Measurements from ENCODE around the gene HSPA12A. TPM values are rescaled to one million over a fixed set of nuclear protein-coding genes. Genes with fewer than 3 reads are reported as not detected.

Gene HSPA12A
- total RNA-seq, 1 donor from 2014 or later = 20.8 TPM

GRCh38 chr10:116660860-116661259, 81.5 kb downstream of the HSPA12A start:
- intact Hi-C loops (cut with DNase I) = no loop called here
- ATAC-seq (no peak), DNase-seq (ENCODE audit: missing footprints) (no peak)

- no peak for DNase-seq (ENCODE audit: missing footprints)
- intact Hi-C loops (cut with DNase I) = no loop called here
- ATAC-seq = no peak
Measured at GRCh38 chr10:116659049-116659670, 83.2 kb downstream of the HSPA12A start.

GRCh38 chr10:116657863-116658551, 84.4 kb downstream of the HSPA12A start:
- ATAC-seq (no peak), DNase-seq (ENCODE audit: missing footprints) (no peak)
- intact Hi-C loops (cut with DNase I) = no loop called here

GRCh38 chr10:116656044-116656443, 86.3 kb downstream of the HSPA12A start:
- intact Hi-C loops (cut with DNase I) = no loop called here
- ATAC-seq (no peak), DNase-seq (ENCODE audit: missing footprints) (no peak)

GRCh38 chr10:116655568-116655967, 86.8 kb downstream of the HSPA12A start:
- DNase-seq (ENCODE audit: missing footprints) = no peak
- ATAC-seq = no peak
- intact Hi-C loops (cut with DNase I) = no loop called here

- intact Hi-C loops (cut with DNase I) = no loop called here
- DNase-seq (ENCODE audit: missing footprints) = no peak
- ATAC-seq = no peak
Measured at GRCh38 chr10:116654816-116655215, 87.5 kb downstream of the HSPA12A start.

GRCh38 chr10:116653885-116654284, 88.5 kb downstream of the HSPA12A start:
- ATAC-seq (no peak), DNase-seq (ENCODE audit: missing footprints) (no peak)
- intact Hi-C loops (cut with DNase I) = no loop called here

- ATAC-seq (no peak), DNase-seq (ENCODE audit: missing footprints) (no peak)
- intact Hi-C loops (cut with DNase I) = no loop called here
Measured at GRCh38 chr10:116648903-116649302, 93.5 kb downstream of the HSPA12A start.

- no peak for ATAC-seq
- intact Hi-C loops (cut with DNase I) = no loop called here
- DNase-seq (ENCODE audit: missing footprints) = no peak
Measured at GRCh38 chr10:116646502-116646901, 95.9 kb downstream of the HSPA12A start.

- intact Hi-C loops (cut with DNase I) = no loop called here
- ATAC-seq (no peak), DNase-seq (ENCODE audit: missing footprints) (no peak)
Measured at GRCh38 chr10:116637830-116638229, 104.5 kb downstream of the HSPA12A start.

GRCh38 chr10:116636976-116637375, 105.4 kb downstream of the HSPA12A start:
- ATAC-seq (no peak), DNase-seq (ENCODE audit: missing footprints) (no peak)
- intact Hi-C loops (cut with DNase I) = no loop called here

- intact Hi-C loops (cut with DNase I) = no loop called here
- ATAC-seq = no peak
- no peak for DNase-seq (ENCODE audit: missing footprints)
Measured at GRCh38 chr10:116636385-116636784, 106.0 kb downstream of the HSPA12A start.

GRCh38 chr10:116634126-116634975, 108.0 kb downstream of the HSPA12A start:
- no peak for ATAC-seq
- no peak for DNase-seq (ENCODE audit: missing footprints)
- intact Hi-C loops (cut with DNase I) = no loop called here

- intact Hi-C loops (cut with DNase I) = no loop called here
- no peak for ATAC-seq
Measured at GRCh38 chr10:116633216-116633600, 109.2 kb downstream of the HSPA12A start.

GRCh38 chr10:116632596-116633215, 109.7 kb downstream of the HSPA12A start:
- DNase-seq (ENCODE audit: missing footprints) (no peak), ATAC-seq (no peak)
- intact Hi-C loops (cut with DNase I) = no loop called here

More at GRCh38 chr10:116633216-116633600, 109.2 kb downstream of the HSPA12A start:
- no peak for DNase-seq (ENCODE audit: missing footprints)

- no peak for DNase-seq (ENCODE audit: missing footprints)
- no peak for ATAC-seq
- intact Hi-C loops (cut with DNase I) = no loop called here
Measured at GRCh38 chr10:116631871-116632295, 110.5 kb downstream of the HSPA12A start.

- DNase-seq (ENCODE audit: missing footprints) (no peak), ATAC-seq (no peak)
- intact Hi-C loops (cut with DNase I) = no loop called here
Measured at GRCh38 chr10:116630020-116630419, 112.3 kb downstream of the HSPA12A start.

- ATAC-seq (no peak), DNase-seq (ENCODE audit: missing footprints) (no peak)
- intact Hi-C loops (cut with DNase I) = no loop called here
Measured at GRCh38 chr10:116629340-116629739, 113.0 kb downstream of the HSPA12A start.

GRCh38 chr10:116627386-116627933, 114.9 kb downstream of the HSPA12A start:
- intact Hi-C loops (cut with DNase I) = loop anchor here (2.0 kb wide), 1 partner anchor 161 kb away; no protein-coding TSS in a partner anchor
- ATAC-seq (peak; percentile 68), DNase-seq (ENCODE audit: missing footprints) (no peak)

Measured in Right ventricle myocardium inferior (tissue), 1 donor.